ENCODE results near the gene ERCC6. TPM values are rescaled to one million over a fixed set of nuclear protein-coding genes. Genes with fewer than 3 reads are reported as not detected.

ERCC6 gene
- 59.8 and 65.9 TPM in 2 replicates for total RNA-seq
- total RNA-seq (2013) = 19.9 TPM
- 8.1 and 11.8 TPM in 2 replicates for polyA plus RNA-seq
- 9.6 and 18.2 TPM in 2 replicates for polyA minus RNA-seq

DNA sequence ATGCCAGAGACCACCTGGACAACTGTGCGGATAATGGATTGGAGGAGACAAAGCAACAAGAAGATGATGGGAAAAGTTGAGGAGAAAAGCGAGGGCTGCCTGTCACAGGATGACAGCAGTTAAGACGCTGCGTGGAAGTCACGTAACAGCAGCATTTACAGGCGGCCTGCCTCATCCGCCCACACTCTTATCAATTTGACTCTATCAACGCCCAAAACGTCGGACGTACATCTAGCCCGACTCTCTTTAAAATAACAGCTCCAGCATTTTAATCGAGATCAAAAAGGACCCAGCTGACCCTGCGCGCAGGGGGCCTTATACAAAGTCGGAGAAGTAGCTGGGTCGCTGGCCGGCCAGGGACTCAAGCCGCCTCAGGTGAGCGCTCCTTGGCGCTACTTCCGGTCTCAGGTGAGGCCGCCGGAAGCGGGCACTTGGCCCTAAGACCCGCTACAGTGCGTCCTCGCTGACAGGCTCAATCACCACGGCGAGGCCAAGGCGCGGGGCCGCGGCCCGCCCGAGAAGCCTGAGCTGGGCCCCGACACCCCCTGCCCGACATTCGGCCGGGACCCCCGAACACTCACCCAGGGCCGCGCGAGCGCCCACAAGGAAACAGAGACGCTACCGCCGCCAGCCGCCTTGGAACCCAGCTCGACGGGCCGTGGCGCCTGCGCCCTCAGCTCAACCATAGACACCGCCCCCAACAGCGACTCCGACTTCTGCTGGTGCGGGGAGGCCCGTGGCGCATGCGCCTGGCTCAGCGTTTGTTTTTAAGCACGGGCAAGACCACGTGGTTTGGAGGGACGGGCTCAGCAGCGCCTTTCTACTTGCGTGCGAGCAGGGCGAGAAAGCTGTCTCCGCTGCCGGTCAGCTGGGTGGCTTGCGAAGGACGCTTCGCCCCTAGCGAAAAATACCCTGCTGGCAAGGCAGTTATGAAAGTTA lies at the start of gene ERCC6:
ERCC6 (minus strand) TSS at position 741 of the 939 bp plus-strand sequence.
- Histone ChIP-seq H3K4me3 (ENCODE audit: control extremely low read depth in 1 of 5, extremely low read depth in 1 of 5, insufficient read depth in 1 of 5, low read depth in 2 of 5, low read length in 4 of 5) (peak within 1 kb of the TSS; percentile 75 to 93 (median 83)), H3K27ac (ENCODE audit: low read length in 2 of 2) (peak within 1 kb of the TSS; percentile 84 to 89), H3K36me3 (replicated peaks in 1 of 2; ENCODE audit: control extremely low read depth in 1 of 2, control insufficient read depth in 1 of 2, extremely low read depth in 1 of 2, insufficient read depth in 2 of 2, low read length in 1 of 2) (peaks cover 0 to 2% of the 10 kb centered on the region in 2 experiments), H3K79me2 (ENCODE audit: control insufficient read depth, insufficient read depth, low read length) (peaks cover 32% of the 10 kb centered on the region), H3K9me3 (ENCODE audit: control extremely low read depth in 1 of 3, control insufficient read depth in 2 of 3, insufficient read depth in 1 of 3, low read length in 2 of 3) (peaks cover 0 to 4% (median 0%) of the 10 kb centered on the region in 3 donors), H3K27me3 (replicated peaks in 1 of 4; ENCODE audit: control extremely low read depth in 1 of 4, control insufficient read depth in 3 of 4, insufficient read depth in 4 of 4, low read length in 3 of 4) (peaks cover 0 to 11% (median 2%) of the 10 kb centered on the region in 4 experiments), H3K4me1 (ENCODE audit: control insufficient read depth in 2 of 2, insufficient read depth in 2 of 2, low read length in 2 of 2) (peaks cover 19 to 35% of the 10 kb centered on the region in 2 donors), H3K9ac (ENCODE audit: low read length) (peak within 1 kb of the TSS; percentile 87), H3K4me2 (replicated peaks; ENCODE audit: low read depth, low read length, poor library complexity, severe bottlenecking) (peak within 1 kb of the TSS; percentile 94), H4K20me1 (ENCODE audit: control insufficient read depth, insufficient read depth, low read length, poor library complexity, severe bottlenecking) (peaks cover 19% of the 10 kb centered on the region), H2AFZ (ENCODE audit: insufficient read depth, low read depth, low read length, poor library complexity, severe bottlenecking) (peak within 1 kb of the TSS; percentile 94)
- Mint-ChIP-seq H3K4me1 (peaks cover 53% of the 10 kb centered on the region), H3K27ac (peak within 1 kb of the TSS; percentile 95), H3K9me3 (ENCODE audit: insufficient read depth) (peaks cover 1% of the 10 kb centered on the region), H3K27me3 (peaks cover 13% of the 10 kb centered on the region), H3K4me3 (peak within 1 kb of the TSS; percentile 86)
- intact Hi-C loops (cut with micrococcal nuclease) = loop anchor here (2.0 to 5.0 kb wide), 2 partner anchors 881 to 1086 kb away; no protein-coding TSS in a partner anchor
- ChIA-PET CTCF (interaction anchor here (0.9 to 2.6 kb wide), 7 partner anchors 9 to 131 kb away, joined by 3 to 10 read pairs (median 4); no protein-coding TSS in a partner anchor), POLR2A (interaction anchor here (0.6 to 1.5 kb wide), 2 partner anchors 29 to 858 kb away, joined by 3 to 7 read pairs; no protein-coding TSS in a partner anchor)
- DNase-seq (peak; percentile 97), ATAC-seq (ENCODE audit: low read depth) (peak; percentile 87)
- under 1% methylated on average over 74 of the region's 75 CpGs for WGBS (ENCODE audit: insufficient coverage)
- no peak for TF ChIP-seq EZH2 (IDR thresholded peaks at IDR 0.05; ENCODE audit: borderline replicate concordance, insufficient read depth, low read depth, low read length, poor library complexity, severe bottlenecking)
- TF ChIP-seq, protein P1, sequence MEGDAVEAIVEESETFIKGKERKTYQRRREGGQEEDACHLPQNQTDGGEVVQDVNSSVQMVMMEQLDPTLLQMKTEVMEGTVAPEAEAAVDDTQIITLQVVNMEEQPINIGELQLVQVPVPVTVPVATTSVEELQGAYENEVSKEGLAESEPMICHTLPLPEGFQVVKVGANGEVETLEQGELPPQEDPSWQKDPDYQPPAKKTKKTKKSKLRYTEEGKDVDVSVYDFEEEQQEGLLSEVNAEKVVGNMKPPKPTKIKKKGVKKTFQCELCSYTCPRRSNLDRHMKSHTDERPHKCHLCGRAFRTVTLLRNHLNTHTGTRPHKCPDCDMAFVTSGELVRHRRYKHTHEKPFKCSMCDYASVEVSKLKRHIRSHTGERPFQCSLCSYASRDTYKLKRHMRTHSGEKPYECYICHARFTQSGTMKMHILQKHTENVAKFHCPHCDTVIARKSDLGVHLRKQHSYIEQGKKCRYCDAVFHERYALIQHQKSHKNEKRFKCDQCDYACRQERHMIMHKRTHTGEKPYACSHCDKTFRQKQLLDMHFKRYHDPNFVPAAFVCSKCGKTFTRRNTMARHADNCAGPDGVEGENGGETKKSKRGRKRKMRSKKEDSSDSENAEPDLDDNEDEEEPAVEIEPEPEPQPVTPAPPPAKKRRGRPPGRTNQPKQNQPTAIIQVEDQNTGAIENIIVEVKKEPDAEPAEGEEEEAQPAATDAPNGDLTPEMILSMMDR (IDR thresholded peaks at IDR 0.05) = no peak
